Skeletal muscle satellite cell (primary cell): ENCODE data around the gene SPATA24. TPM values are rescaled to one million over a fixed set of nuclear protein-coding genes. Genes with fewer than 3 reads are reported as not detected.
"Not testable (repeated sequence)": the region's sequence is repeated elsewhere in the genome, so short reads cannot be mapped to it uniquely, and the experiment has no call there.

Source experiments
- H3K27me3 ChIP-seq: 2 replicates; pipeline ENCODE4 v1.7.0; 2013; ENCODE audit warnings: low read length; ENCODE audit not compliant: control insufficient read depth, insufficient read depth
- H3K36me3 ChIP-seq: 2 replicates; pipeline ENCODE4 v1.7.0; 2013; ENCODE audit warnings: mild to moderate bottlenecking, control low read depth, low read length; ENCODE audit not compliant: insufficient read depth
- H3K4me1 ChIP-seq: 2 replicates; pipeline ENCODE4 v1.7.0; 2013; ENCODE audit warnings: low read length; ENCODE audit not compliant: control insufficient read depth, insufficient read depth
- H3K4me2 ChIP-seq: 2 replicates; pipeline ENCODE4 v1.7.0; 2013; ENCODE audit warnings: mild to moderate bottlenecking, low read length
- H3K4me3 ChIP-seq: 2 replicates; pipeline ENCODE4 v1.7.0; 2013; ENCODE audit warnings: low read length
- H3K9ac ChIP-seq: 2 replicates; pipeline ENCODE4 v1.7.0; 2013; ENCODE audit warnings: mild to moderate bottlenecking, low read depth, low read length, moderate library complexity
- H3K9me3 ChIP-seq: replicated peaks from 2 replicates; pipeline ENCODE4 v1.7.0; 2013; ENCODE audit warnings: mild to moderate bottlenecking, control low read depth, low read length
- small RNA-seq: library from RNA; depleted of rRNA; stranded (forward); fragments of <200 nt; gene quantifications from one replicate; pipeline ENCODE3, GENCODE V24; 2012

Gene SPATA24

GRCh38 chr5:139355900-139356299 is 48.0 kb downstream of the SPATA24 start:
- H3K4me3 ChIP-seq, H3K4me2 ChIP-seq, H3K9ac ChIP-seq, H3K9me3 ChIP-seq, H3K27me3 ChIP-seq: not testable (repeated sequence)
- Histone ChIP-seq H3K36me3 (peaks cover 13% of the 10 kb centered on the region), H3K4me1 (peaks cover 18% of the 10 kb centered on the region)

GRCh38 chr5:139354186-139354585 is 49.7 kb downstream of the SPATA24 start:
- Histone ChIP-seq H3K36me3 (peaks cover 13% of the 10 kb centered on the region), H3K9me3 (no peaks in the 10 kb centered on the region), H3K27me3 (no peaks in the 10 kb centered on the region), H3K4me3 (no peak overlapping the region), H3K9ac (no peak overlapping the region), H3K4me2 (no peak overlapping the region), H3K4me1 (peaks cover 9% of the 10 kb centered on the region)

GRCh38 chr5:139347863-139348262 is 56.0 kb downstream of the SPATA24 start:
- H3K4me2 ChIP-seq, H3K4me3 ChIP-seq, H3K27me3 ChIP-seq, H3K36me3 ChIP-seq, H3K9me3 ChIP-seq, H3K9ac ChIP-seq: not testable (repeated sequence)
- H3K4me1 ChIP-seq: peaks cover 13% of the 10 kb centered on the region

Small RNA genes lying within 50 kb of the gene (small RNA-seq; reads per million reads assigned to genes)
- not detected for gene RNU5B-4P
